Smooth muscle cell (in vitro differentiated cells): Measurements from ENCODE around the gene PHLDB2. TPM values are rescaled to one million over a fixed set of nuclear protein-coding genes. Genes with fewer than 3 reads are reported as not detected.

Experiments used
- DNase-seq: peaks from one replicate; lab custom pipeline; 2025; ENCODE audit not compliant: unreplicated experiment; lab: John Stamatoyannopoulos, UW
- H2AFZ ChIP-seq: fragments of 200-600 bp; sonication (generic); 2 replicates; pipeline ENCODE4 v1.6.0; 2016; ENCODE audit warnings: antibody characterized with exemption, low read depth, mild to moderate bottlenecking
- H3F3A ChIP-seq: fragments of 200-600 bp; sonication (generic); 2 replicates; pipeline ENCODE4 v1.6.0; 2017; ENCODE audit warnings: antibody characterized with exemption, low read depth
- H3K27ac ChIP-seq: fragments of 200-600 bp; sonication (generic); 2 replicates; pipeline ENCODE4 v1.5.1; 2016; ENCODE audit warnings: low read depth, mild to moderate bottlenecking
- H3K27me3 ChIP-seq: fragments of 200-600 bp; sonication (generic); 2 replicates; pipeline ENCODE4 v1.6.1; 2016; ENCODE audit warnings: low read depth, mild to moderate bottlenecking
- H3K36me3 ChIP-seq: fragments of 200-600 bp; sonication (generic); 2 replicates; pipeline ENCODE4 v1.5.1; 2016; ENCODE audit warnings: low read depth
- H3K4me1 ChIP-seq: fragments of 200-600 bp; sonication (generic); 2 replicates; pipeline ENCODE4 v1.5.1; 2016; ENCODE audit warnings: low read depth
- H3K4me2 ChIP-seq: fragments of 200-600 bp; sonication (generic); 2 replicates; pipeline ENCODE4 v1.6.0; 2016; ENCODE audit warnings: mild to moderate bottlenecking
- H3K4me3 ChIP-seq: fragments of 200-600 bp; sonication (generic); 2 replicates; pipeline ENCODE4 v1.5.1; 2016; ENCODE audit warnings: mild to moderate bottlenecking
- H3K79me2 ChIP-seq: fragments of 200-600 bp; sonication (generic); 2 replicates; pipeline ENCODE4 v1.6.0; 2016; ENCODE audit warnings: low read depth, mild to moderate bottlenecking
- H3K9ac ChIP-seq: fragments of 200-600 bp; sonication (generic); 2 replicates; pipeline ENCODE4 v1.6.0; 2016; ENCODE audit warnings: low read depth
- H3K9me3 ChIP-seq: fragments of 200-600 bp; sonication (generic); replicated peaks from 2 replicates; pipeline ENCODE4 v1.5.1; 2016; ENCODE audit warnings: low read depth
- H4K20me1 ChIP-seq: fragments of 200-600 bp; sonication (generic); 2 replicates; pipeline ENCODE4 v1.6.0; 2016; ENCODE audit warnings: low read depth
- CTCF ChIP-seq: fragments of 200-600 bp; sonication (generic); IDR thresholded peaks from 2 replicates; pipeline ENCODE4 v1.5.1; 2017; ENCODE audit warnings: borderline replicate concordance, mild to moderate bottlenecking, antibody characterized with exemption; ENCODE audit not compliant: insufficient read depth, poor library complexity, severe bottlenecking
- WGBS: methylation state at CpG from one replicate; pipeline ENCODE4 v1.1.7; 2016; ENCODE audit warnings: low lambda C conversion rate; 5-methylcytosine and 5-hydroxymethylcytosine counted together
- polyA plus RNA-seq: library from polyadenylated mRNA; unstranded; fragments of >200 nt; fragmentation: Nextera tagmentation; extraction: Ambion mirVana; gene quantifications from 2 replicates; pipeline ENCODE4 v1.2.1, GENCODE V29; 2016
- total RNA-seq: library from RNA; depleted of rRNA; stranded (reverse); fragments of >200 nt; gene quantifications from 2 replicates; pipeline ENCODE4 v1.2.3, GENCODE V29; 2014

The PHLDB2 gene
- total and polyA plus RNA-seq, 2 experiments from 2014 or later = 40.5 to 79.7 TPM

DNA sequence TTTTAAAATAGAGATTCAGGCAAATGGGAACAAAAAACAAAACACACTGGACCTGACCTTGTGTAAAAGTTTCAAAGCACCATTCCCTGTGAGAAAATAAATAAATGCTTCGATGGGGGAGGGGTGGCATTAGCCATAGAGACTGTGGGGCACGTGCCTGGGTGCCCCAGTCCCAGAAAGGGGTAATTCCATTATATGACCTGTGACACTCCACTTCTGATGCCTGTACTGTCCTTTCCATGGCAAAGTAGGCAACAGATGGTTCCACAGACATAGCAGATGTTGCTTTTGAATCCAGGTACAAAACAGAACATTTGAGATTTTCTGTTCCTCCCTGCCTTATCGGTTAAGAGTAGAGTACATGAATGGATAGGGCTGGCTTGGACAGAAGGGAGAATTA, 3.9 kb downstream of the PHLDB2 start:
- Histone ChIP-seq H3F3A (peaks cover 43% of the 10 kb centered on the region), H3K79me2 (peaks cover 65% of the 10 kb centered on the region), H4K20me1 (peaks cover 4% of the 10 kb centered on the region), H3K4me3 (no peak overlapping the region), H3K27me3 (no peaks in the 10 kb centered on the region), H3K9me3 (no peaks in the 10 kb centered on the region), H3K9ac (peak overlapping the region; percentile 28), H3K36me3 (no peaks in the 10 kb centered on the region), H2AFZ (no peak overlapping the region), H3K4me2 (peak overlapping the region; percentile 93), H3K27ac (peak overlapping the region; percentile 97), H3K4me1 (peaks cover 52% of the 10 kb centered on the region)
- DNase-seq = no peak
- WGBS = 71% methylated on average over 3 of the region's 3 CpGs
- no peak for TF ChIP-seq CTCF

GRCh38 chr3:111863942-111864694, 5.1 kb downstream of the PHLDB2 start:
- Histone ChIP-seq H3K27ac (peak overlapping the region; percentile 97), H3K36me3 (no peaks in the 10 kb centered on the region), H3F3A (peaks cover 43% of the 10 kb centered on the region), H3K79me2 (peaks cover 76% of the 10 kb centered on the region), H3K4me3 (peak overlapping the region; percentile 28), H2AFZ (no peak overlapping the region), H3K4me1 (peaks cover 58% of the 10 kb centered on the region), H3K9me3 (no peaks in the 10 kb centered on the region), H3K4me2 (peak overlapping the region; percentile 93), H4K20me1 (peaks cover 5% of the 10 kb centered on the region), H3K27me3 (no peaks in the 10 kb centered on the region), H3K9ac (peak overlapping the region; percentile 69)
- DNase-seq = no peak
- TF ChIP-seq CTCF = no peak
- WGBS = 44% methylated on average over 2 of the region's 2 CpGs

DNA sequence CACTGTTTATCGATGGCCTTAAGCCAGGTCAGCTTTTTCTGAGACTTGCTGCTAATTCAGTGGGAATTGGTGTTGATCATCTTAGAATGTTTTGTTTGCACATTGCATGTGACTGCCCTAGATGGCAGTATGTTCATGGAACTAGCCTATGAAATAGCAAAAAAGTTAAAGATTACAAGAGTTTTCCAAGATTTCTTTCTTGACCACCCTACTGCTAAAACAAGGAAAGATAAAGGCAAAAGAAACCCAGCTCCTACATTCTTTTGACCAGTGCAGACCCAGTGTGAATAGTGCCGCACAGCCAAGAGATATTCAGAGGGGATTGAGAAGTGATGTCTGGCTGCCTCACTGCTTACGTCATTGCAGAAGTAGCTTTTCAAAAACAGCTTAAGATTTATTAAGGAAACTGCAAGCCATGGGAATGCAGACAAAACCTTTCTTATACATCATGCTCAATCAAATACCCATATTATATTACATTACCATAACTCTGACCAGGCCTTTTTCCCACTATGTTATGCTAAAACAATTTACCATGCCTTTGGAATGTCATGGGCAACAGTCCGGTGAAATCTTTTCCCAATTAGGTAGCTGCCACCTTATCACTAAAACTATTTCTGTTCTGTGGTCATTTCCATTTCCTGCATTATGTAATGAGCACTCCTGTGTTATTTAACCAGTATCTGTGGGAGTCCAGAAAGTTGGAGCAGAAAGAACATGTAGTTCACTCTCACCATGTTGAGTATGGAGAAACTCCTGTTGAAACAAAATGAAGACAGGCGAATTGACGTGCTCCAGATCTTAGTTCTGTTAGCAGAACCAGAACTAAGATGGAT, 6.0 kb downstream of the PHLDB2 start:
- TF ChIP-seq CTCF = peak; percentile 22
- Histone ChIP-seq H4K20me1 (peaks cover 13% of the 10 kb centered on the region), H3K4me1 (peaks cover 67% of the 10 kb centered on the region), H3K27me3 (no peaks in the 10 kb centered on the region), H3K9ac (peak overlapping the region; percentile 69), H3K36me3 (no peaks in the 10 kb centered on the region), H3K4me3 (peak overlapping the region; percentile 28), H3K9me3 (no peaks in the 10 kb centered on the region), H3K27ac (peak overlapping the region; percentile 97), H3F3A (peaks cover 43% of the 10 kb centered on the region), H2AFZ (no peak overlapping the region), H3K4me2 (peak overlapping the region; percentile 93), H3K79me2 (peaks cover 85% of the 10 kb centered on the region)
- 25% methylated on average over 6 of the region's 6 CpGs for WGBS
- DNase-seq = no peak
